GM10847 (cell line): ENCODE data around the gene OR51V1.
"Not testable (repeated sequence)": the region's sequence is repeated elsewhere in the genome, so short reads cannot be mapped to it uniquely, and the experiment has no call there.

ENCODE experiments used
- POLR2A ChIP-seq: IDR thresholded peaks from 2 replicates; pipeline ENCODE4 v1.6.1; 2011; ENCODE audit not compliant: insufficient read length; ENCODE audit errors: extremely low read depth

Gene OR51V1

DNA sequence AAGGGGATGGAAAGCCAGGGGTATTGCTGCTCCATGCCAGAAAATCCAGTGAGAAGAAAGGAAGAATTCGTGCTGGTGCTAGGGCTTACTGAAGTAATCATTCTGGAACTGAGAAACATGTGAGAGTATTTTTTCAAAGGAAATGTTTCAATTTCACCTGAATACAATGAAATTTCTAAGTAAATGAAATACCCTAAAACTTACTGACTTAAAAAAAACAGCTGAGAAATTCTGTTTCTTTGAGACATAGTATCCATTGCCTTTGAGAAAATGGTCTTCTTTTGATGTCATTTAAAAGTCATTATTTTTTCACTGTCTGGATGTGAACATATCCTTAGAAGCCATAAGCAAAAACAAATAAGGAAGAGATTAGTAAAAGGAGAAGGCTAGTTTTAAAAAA, at the start of gene OR51V1:
TSS of gene OR51V1 (minus strand) at position 101 of the 400 bp plus-strand sequence. CDS start at position 101, 0 bp downstream.
- no peak for TF ChIP-seq POLR2A

GRCh38 chr11:5249807-5250396, 49.4 kb upstream of the OR51V1 start, which contains the start of gene HBG1:
Gene HBG1 (minus strand): TSS chr11:5249857. CDS start chr11:5249804, 53 bp downstream.
- TF ChIP-seq POLR2A: not testable (repeated sequence)

- TF ChIP-seq POLR2A: no peak
These were observed 47.1 kb upstream of the OR51V1 start for GRCh38 chr11:5247472-5248192.

- TF ChIP-seq POLR2A: no peak
These were observed 46.4 kb upstream of the OR51V1 start for GRCh38 chr11:5246772-5247471.

GRCh38 chr11:5245155-5245554, 44.7 kb upstream of the OR51V1 start:
- no peak for TF ChIP-seq POLR2A

DNA sequence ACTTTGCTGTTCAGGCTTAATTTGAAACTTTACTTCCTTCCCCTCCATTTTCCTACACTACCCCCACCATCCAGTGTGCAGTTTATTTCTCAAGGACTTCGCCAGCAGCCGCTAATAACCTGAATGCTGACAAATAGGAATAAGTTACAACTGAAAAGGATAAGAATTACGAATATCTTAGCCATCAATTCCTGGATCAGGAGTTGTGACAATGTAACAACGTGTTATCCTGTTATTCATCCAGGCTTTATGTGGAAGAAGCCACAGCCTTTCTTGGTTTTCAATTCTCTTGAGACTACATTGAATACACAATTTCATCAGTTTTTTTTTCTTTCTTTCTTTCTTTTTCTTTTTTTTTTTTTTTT, 43.3 kb upstream of the OR51V1 start:
- TF ChIP-seq POLR2A: no peak

- no peak for TF ChIP-seq POLR2A
These were observed 42.7 kb upstream of the OR51V1 start for GRCh38 chr11:5242933-5243815.

DNA sequence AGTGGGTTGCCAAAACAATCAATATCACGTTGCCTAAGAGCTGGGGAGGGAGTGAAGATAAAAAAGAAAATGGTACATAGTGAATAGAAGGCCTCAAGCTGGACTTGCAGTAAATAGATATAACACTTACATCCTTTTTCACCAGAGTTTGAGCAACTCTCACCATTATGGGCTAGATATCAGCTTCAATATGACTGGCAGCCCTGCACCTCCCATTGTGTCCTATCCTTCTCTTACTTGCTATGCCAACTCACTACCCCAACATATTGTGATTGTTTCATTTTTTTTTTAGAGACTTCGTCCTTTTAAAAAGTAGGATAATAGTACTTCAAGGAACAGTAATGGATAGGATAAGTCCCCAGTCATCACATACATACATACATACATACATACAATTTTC, 41.7 kb upstream of the OR51V1 start:
- TF ChIP-seq POLR2A: no peak

- TF ChIP-seq POLR2A: no peak
These were observed 41.0 kb upstream of the OR51V1 start for GRCh38 chr11:5241458-5241857.

GRCh38 chr11:5240458-5240857, 40.0 kb upstream of the OR51V1 start:
- TF ChIP-seq POLR2A: no peak

DNA sequence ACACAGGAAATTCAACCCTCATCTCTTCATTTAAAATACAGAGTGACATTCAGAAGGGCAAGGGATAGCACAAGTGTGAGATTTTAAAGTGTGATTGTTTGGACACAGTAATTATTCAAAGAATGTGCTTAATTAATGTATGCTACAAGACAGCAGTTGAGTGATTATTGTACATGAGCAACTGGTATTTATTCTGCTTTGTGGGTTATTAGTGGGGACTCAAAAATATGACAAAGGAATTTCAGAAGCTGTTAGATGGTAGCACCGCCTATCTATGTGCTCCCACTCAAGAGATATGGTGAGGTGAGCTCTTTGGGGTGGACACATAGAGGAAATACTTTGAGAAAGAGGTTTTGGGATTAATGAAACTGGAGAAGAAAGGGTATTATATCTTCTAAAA, 39.6 kb upstream of the OR51V1 start:
- no peak for TF ChIP-seq POLR2A

DNA sequence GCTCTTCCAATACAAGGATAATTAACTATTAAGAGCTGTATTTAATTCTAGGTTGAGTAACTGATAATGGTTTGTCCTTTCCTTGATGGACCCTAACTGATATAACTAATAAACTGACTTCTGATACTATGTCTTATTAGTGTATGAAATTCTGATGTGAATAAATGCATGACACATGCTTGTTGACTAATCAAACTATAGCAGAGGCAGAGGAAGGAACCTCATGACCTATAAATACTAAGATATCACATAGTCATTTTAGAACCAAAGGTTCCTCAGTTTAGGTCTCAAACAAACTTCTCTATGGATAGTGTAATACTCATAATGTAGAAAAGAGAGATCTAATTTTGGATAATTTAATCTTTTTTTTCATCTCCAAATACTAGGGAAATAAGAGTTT, 38.6 kb upstream of the OR51V1 start:
- no peak for TF ChIP-seq POLR2A

- TF ChIP-seq POLR2A: no peak
These were observed 38.0 kb upstream of the OR51V1 start for GRCh38 chr11:5238486-5238885.

GRCh38 chr11:5237420-5237819, 36.9 kb upstream of the OR51V1 start:
- TF ChIP-seq POLR2A: no peak

DNA sequence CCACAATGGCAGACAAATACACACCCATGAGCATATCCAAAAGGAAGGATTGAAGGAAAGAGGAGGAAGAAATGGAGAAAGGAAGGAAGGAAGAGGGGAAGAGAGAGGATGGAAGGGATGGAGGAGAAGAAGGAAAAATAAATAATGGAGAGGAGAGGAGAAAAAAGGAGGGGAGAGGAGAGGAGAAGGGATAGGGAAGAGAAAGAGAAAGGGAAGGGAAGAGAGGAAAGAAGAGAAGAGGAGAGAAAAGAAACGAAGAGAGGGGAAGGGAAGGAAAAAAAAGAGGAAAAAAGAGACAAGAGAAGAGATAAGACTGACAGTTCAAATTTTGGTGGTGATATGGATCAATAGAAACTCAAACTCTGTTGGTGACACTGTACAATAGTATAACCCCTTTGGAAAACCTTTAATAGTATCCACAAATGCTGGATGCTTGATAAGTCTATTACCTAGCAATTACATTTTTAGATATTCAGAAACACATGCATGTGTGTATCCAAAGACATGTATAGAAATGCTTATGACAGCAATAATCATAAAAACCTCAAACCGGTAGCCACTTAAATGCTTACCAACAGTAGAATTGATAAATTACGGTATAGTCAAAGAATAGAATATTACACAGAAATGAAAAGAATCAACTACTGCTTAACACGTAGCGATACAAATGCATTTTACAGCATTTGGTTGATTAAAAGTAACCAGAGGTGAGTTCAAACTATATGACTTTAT, 35.0 kb upstream of the OR51V1 start:
- no peak for TF ChIP-seq POLR2A

DNA sequence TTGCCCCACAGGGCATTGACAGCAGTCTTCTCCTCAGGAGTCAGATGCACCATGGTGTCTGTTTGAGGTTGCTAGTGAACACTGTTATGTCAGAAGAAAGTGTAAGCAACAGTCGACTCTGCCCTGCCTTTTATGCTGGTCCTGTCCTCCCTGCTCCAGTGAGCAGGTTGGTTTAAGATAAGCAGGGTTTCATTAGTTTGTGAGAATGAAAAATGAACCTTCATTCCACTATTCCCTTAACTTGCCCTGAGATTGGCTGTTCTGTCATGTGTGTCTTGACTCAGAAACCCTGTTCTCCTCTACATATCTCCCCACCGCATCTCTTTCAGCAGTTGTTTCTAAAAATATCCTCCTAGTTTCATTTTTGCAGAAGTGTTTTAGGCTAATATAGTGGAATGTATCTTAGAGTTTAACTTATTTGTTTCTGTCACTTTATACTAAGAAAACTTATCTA, 33.9 kb upstream of the OR51V1 start, which contains the start of gene HBD:
TSS of gene HBD (minus strand) at position 103 of the 454 bp plus-strand sequence. CDS start at position 53, 50 bp downstream.
- no peak for TF ChIP-seq POLR2A
